GM23248 (cell line): Measurements from ENCODE around the gene GNAT3. TPM values are rescaled to one million over a fixed set of nuclear protein-coding genes. Genes with fewer than 3 reads are reported as not detected.

Experiments used
- DNase-seq: peaks from one replicate; pipeline ENCODE4 v3.0.0-alpha.2; 2015
- H2AFZ ChIP-seq: fragments of 200-600 bp; sonication (generic); 2 replicates; pipeline ENCODE4 v1.6.1; 2016; ENCODE audit warnings: antibody characterized with exemption
- H3F3A ChIP-seq: fragments of 200-600 bp; sonication (generic); 2 replicates; pipeline ENCODE4 v1.6.1; 2016; ENCODE audit warnings: mild to moderate bottlenecking, antibody characterized with exemption, mixed run types; ENCODE audit not compliant: insufficient read depth
- H3K27ac ChIP-seq: fragments of 200-600 bp; sonication (generic); 2 replicates; pipeline ENCODE4 v1.5.1; 2016; ENCODE audit warnings: mild to moderate bottlenecking
- H3K27me3 ChIP-seq: fragments of 200-600 bp; sonication (generic); replicated peaks from 2 replicates; pipeline ENCODE4 v1.6.1; 2016; ENCODE audit warnings: mild to moderate bottlenecking; ENCODE audit not compliant: insufficient read depth
- H3K36me3 ChIP-seq: fragments of 200-600 bp; sonication (generic); 2 replicates; pipeline ENCODE4 v1.6.1; 2016; ENCODE audit warnings: low read depth, mild to moderate bottlenecking
- H3K4me1 ChIP-seq: fragments of 200-600 bp; sonication (generic); 2 replicates; pipeline ENCODE4 v1.6.1; 2016; ENCODE audit warnings: mild to moderate bottlenecking; ENCODE audit not compliant: insufficient read depth
- H3K4me2 ChIP-seq: fragments of 200-600 bp; sonication (generic); one replicate; pipeline ENCODE4 v1.6.1; 2016; ENCODE audit warnings: mild to moderate bottlenecking; ENCODE audit not compliant: unreplicated experiment
- H3K4me3 ChIP-seq: fragments of 200-600 bp; sonication (generic); 2 replicates; pipeline ENCODE4 v1.5.1; 2016; ENCODE audit warnings: mild to moderate bottlenecking
- H3K79me2 ChIP-seq: fragments of 200-600 bp; sonication (generic); 2 replicates; pipeline ENCODE4 v1.6.1; 2016; ENCODE audit warnings: mild to moderate bottlenecking; ENCODE audit not compliant: insufficient read depth
- H3K9ac ChIP-seq: fragments of 200-600 bp; sonication (generic); 2 replicates; pipeline ENCODE4 v1.6.1; 2016; ENCODE audit warnings: mild to moderate bottlenecking
- H3K9me2 ChIP-seq: fragments of 200-600 bp; sonication (generic); 2 replicates; pipeline ENCODE4 v1.6.1; 2016; ENCODE audit warnings: mixed run types, mild to moderate bottlenecking, moderate library complexity; ENCODE audit not compliant: insufficient read depth
- H3K9me3 ChIP-seq: fragments of 200-600 bp; sonication (generic); one replicate; pipeline ENCODE4 v1.6.1; 2017; ENCODE audit warnings: low read depth
- H4K20me1 ChIP-seq: fragments of 200-600 bp; sonication (generic); 2 replicates; pipeline ENCODE4 v1.6.0; 2016; ENCODE audit not compliant: insufficient read depth
- EZH2 ChIP-seq: fragments of 200-600 bp; sonication (generic); IDR thresholded peaks from 2 replicates; pipeline ENCODE4 v1.6.1; 2018; ENCODE audit warnings: antibody characterized with exemption, mild to moderate bottlenecking; ENCODE audit not compliant: insufficient read depth, poor library complexity, severe bottlenecking
- EZH2phosphoT487 ChIP-seq: fragments of 200-600 bp; sonication (generic); IDR thresholded peaks from 2 replicates; pipeline ENCODE4 v1.6.1; 2018; ENCODE audit warnings: antibody characterized with exemption, moderate library complexity, mild to moderate bottlenecking, low read depth; ENCODE audit not compliant: insufficient read depth
- WGBS, 2 experiments: methylation state at CpG; one replicate each; pipeline ENCODE4 v1.1.6; 2015 to 2017; ENCODE audit warnings: low lambda C conversion rate in 2 of 2, low coverage in 1 of 2; ENCODE audit errors: missing lambda C conversion rate in 2 of 2; 5-methylcytosine and 5-hydroxymethylcytosine counted together
- in situ Hi-C: fragments of 300-500 bp; cut with MboI; formaldehyde crosslinking; loops from 2 replicates; pipeline ENCODE4 v1.15.0; 2020
- polyA plus RNA-seq: library from polyadenylated mRNA; unstranded; fragments of >200 nt; fragmentation: Nextera tagmentation; extraction: Ambion mirVana; gene quantifications from 2 replicates; pipeline ENCODE4 v1.2.1, GENCODE V29; 2016
- total RNA-seq: library from RNA; depleted of rRNA; stranded (reverse); fragments of >200 nt; shearing (Covaris generic); gene quantifications from 2 replicates; pipeline ENCODE4 v1.2.3, GENCODE V29; 2014

GNAT3 gene
- total and polyA plus RNA-seq, 2 experiments from 2014 or later: not detected

GRCh38 chr7:80533287-80533686 is 21.4 kb upstream of the GNAT3 start:
- TF ChIP-seq EZH2: no peak
- no peak for TF ChIP-seq EZH2phosphoT487
- Histone ChIP-seq H2AFZ (0 out of 2 replicates have a peak overlapping the region, but pooled peaks have one; percentile 13), H3K27ac (no peak overlapping the region; the same call in 1 of the 2 replicates), H3K9ac (no peak overlapping the region), H3K79me2 (no peaks in the 10 kb centered on the region), H4K20me1 (no peaks in the 10 kb centered on the region), H3K4me3 (no peak overlapping the region), H3K4me1 (peaks cover 8% of the 10 kb centered on the region; the same call in 1 of the 2 replicates), H3K27me3 (no peaks in the 10 kb centered on the region), H3K9me2 (no peaks in the 10 kb centered on the region), H3F3A (no peaks in the 10 kb centered on the region), H3K36me3 (no peaks in the 10 kb centered on the region), H3K9me3 (no peaks in the 10 kb centered on the region), H3K4me2 (no peak overlapping the region)
- 25 to 33% methylated on average over 1 of the region's 1 CpG for WGBS, 2 experiments
- in situ Hi-C loops: no loop called here
- peak; percentile 54 for DNase-seq

- no peak overlapping the region for H3K9ac ChIP-seq
- WGBS, 2 experiments: 82 to 91% methylated on average over 3 of the region's 3 CpGs
- in situ Hi-C loops: no loop called here
Observed at GRCh38 chr7:80532153-80532552, 20.3 kb upstream of the GNAT3 start.

GRCh38 chr7:80530136-80530535 is 18.3 kb upstream of the GNAT3 start:
- no peaks in the 10 kb centered on the region for H3K79me2 ChIP-seq
- H3K4me3 ChIP-seq: no peak overlapping the region
- H4K20me1 ChIP-seq: no peaks in the 10 kb centered on the region
- H3K9me2 ChIP-seq: no peaks in the 10 kb centered on the region
- no peaks in the 10 kb centered on the region for H3F3A ChIP-seq
- no peak overlapping the region for H3K9ac ChIP-seq
- no peak overlapping the region for H3K27ac ChIP-seq
- no peaks in the 10 kb centered on the region for H3K36me3 ChIP-seq
- in situ Hi-C loops: no loop called here
- 92 to 93% methylated on average over 1 of the region's 1 CpG for WGBS, 2 experiments
- H3K9me3 ChIP-seq: no peaks in the 10 kb centered on the region
- TF ChIP-seq EZH2 (no peak), EZH2phosphoT487 (no peak)
- no peak overlapping the region for H3K4me2 ChIP-seq
- no peak overlapping the region for H2AFZ ChIP-seq
- no peaks in the 10 kb centered on the region for H3K27me3 ChIP-seq
- no peak for DNase-seq
- peaks cover 8% of the 10 kb centered on the region; the same call in 1 of the 2 replicates for H3K4me1 ChIP-seq

More at GRCh38 chr7:80532153-80532552, 20.3 kb upstream of the GNAT3 start:
- H3K9me3 ChIP-seq: no peaks in the 10 kb centered on the region
- no peak for DNase-seq
- no peaks in the 10 kb centered on the region for H3F3A ChIP-seq
- no peak for TF ChIP-seq EZH2
- TF ChIP-seq EZH2phosphoT487: no peak
- H3K4me2 ChIP-seq: no peak overlapping the region
- H3K4me1 ChIP-seq: peaks cover 8% of the 10 kb centered on the region; the same call in 1 of the 2 replicates
- no peaks in the 10 kb centered on the region for H4K20me1 ChIP-seq
- H3K79me2 ChIP-seq: no peaks in the 10 kb centered on the region
- H3K27ac ChIP-seq: no peak overlapping the region
- H3K27me3 ChIP-seq: no peaks in the 10 kb centered on the region
- H2AFZ ChIP-seq: no peak overlapping the region
- H3K36me3 ChIP-seq: no peaks in the 10 kb centered on the region
- no peak overlapping the region for H3K4me3 ChIP-seq
- no peaks in the 10 kb centered on the region for H3K9me2 ChIP-seq

DNA sequence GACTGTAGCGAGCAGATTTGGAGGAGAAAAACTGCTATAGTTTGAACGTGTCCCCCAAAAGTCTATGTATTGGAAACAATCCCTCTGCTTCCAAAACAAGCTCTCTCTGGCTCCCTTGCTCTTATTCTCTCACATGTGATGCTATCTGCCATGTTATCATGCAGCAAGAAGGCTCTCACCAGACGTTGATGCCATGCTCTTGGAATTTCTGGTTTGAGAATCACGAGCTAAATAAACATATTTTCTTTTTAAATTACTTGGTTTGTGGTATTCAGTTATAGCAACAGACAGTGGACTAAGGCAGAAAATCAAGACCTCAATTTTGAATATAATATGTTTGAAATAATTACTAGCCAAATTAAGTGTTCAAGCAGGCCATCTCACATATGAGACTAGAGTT is 17.5 kb upstream of the GNAT3 start:
- Histone ChIP-seq H3K36me3 (no peaks in the 10 kb centered on the region), H3K27ac (no peak overlapping the region), H3K4me1 (peaks cover 8% of the 10 kb centered on the region; the same call in 1 of the 2 replicates), H4K20me1 (no peaks in the 10 kb centered on the region), H3K27me3 (no peaks in the 10 kb centered on the region), H3K9ac (no peak overlapping the region), H3K79me2 (no peaks in the 10 kb centered on the region), H3K4me2 (no peak overlapping the region), H3K9me3 (no peaks in the 10 kb centered on the region), H3K9me2 (no peaks in the 10 kb centered on the region), H3K4me3 (no peak overlapping the region), H3F3A (no peaks in the 10 kb centered on the region), H2AFZ (no peak overlapping the region)
- 67 to 74% methylated on average over 4 of the region's 4 CpGs for whole genome bisulfite sequencing, 2 experiments
- no peak for TF ChIP-seq EZH2
- no peak for TF ChIP-seq EZH2phosphoT487
- peak; percentile 9 for DNase-seq
- in situ Hi-C loops: no loop called here

DNA sequence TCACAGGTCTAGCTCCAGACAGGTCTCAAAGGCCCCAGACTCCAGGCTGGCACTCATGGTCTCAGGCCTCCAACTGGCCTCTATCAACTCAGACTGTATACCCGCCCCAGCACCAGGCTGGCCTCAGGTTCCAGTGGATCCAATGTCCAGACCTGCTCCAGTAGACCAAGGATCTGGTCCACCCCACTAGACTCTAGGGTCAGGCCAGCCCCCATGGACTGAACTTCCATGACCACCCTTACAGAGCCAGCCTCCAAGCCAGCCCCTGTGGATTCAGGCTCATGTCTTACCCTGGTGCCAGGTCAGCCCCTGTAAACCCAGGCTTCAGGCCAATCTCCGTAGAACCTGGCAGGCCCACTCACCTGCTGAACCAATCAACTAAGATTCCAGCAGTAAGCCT is 16.8 kb upstream of the GNAT3 start:
- TF ChIP-seq EZH2: no peak
- TF ChIP-seq EZH2phosphoT487: no peak
- H3K9me2 ChIP-seq: no peaks in the 10 kb centered on the region

More for the DNA sequence above, 16.8 kb upstream of the GNAT3 start:
- H3F3A ChIP-seq: no peaks in the 10 kb centered on the region
- no peaks in the 10 kb centered on the region for H3K9me3 ChIP-seq
- no peak overlapping the region for H3K4me3 ChIP-seq
- no peaks in the 10 kb centered on the region for H3K79me2 ChIP-seq
- no peak overlapping the region for H3K9ac ChIP-seq
- H3K4me1 ChIP-seq: peaks cover 7% of the 10 kb centered on the region; the same call in 1 of the 2 replicates
- no peaks in the 10 kb centered on the region for H4K20me1 ChIP-seq
- DNase-seq: no peak
- no peaks in the 10 kb centered on the region for H3K36me3 ChIP-seq
- in situ Hi-C loops: no loop called here
- no peak overlapping the region for H2AFZ ChIP-seq
- no peaks in the 10 kb centered on the region for H3K27me3 ChIP-seq
- H3K4me2 ChIP-seq: no peak overlapping the region
- no peak overlapping the region for H3K27ac ChIP-seq
- WGBS, 2 experiments: 80 to 94% methylated on average over 2 of the region's 2 CpGs
